Endothelial cell of umbilical vein (primary cell): Measurements from ENCODE around the gene INSYN2B.

Experiments used
- EZH2 ChIP-seq: IDR thresholded peaks from 2 replicates; pipeline ENCODE4 v1.6.1; 2012; ENCODE audit warnings: borderline replicate concordance, low read depth, mild to moderate bottlenecking, moderate library complexity, low read length, inconsistent platforms; ENCODE audit not compliant: severe bottlenecking
- POLR2A ChIP-seq: IDR thresholded peaks from 2 replicates; pipeline ENCODE4 v1.6.1; 2012; ENCODE audit warnings: low read depth, mild to moderate bottlenecking, control low read depth, low read length
- TF ChIP-seq, protein P1 (sequence below), 2 donors: IDR thresholded peaks; 1 replicate in 1 of 2; 2 replicates in 1 of 2; pipeline ENCODE4 v1.5.1; 2011; ENCODE audit warnings: low read length in 2 of 2, mild to moderate bottlenecking in 2 of 2, moderate library complexity in 2 of 2, control low read depth in 1 of 2, inconsistent platforms in 1 of 2, low read depth in 1 of 2; ENCODE audit not compliant: insufficient read depth in 1 of 2; ENCODE audit errors: extremely low read depth in 1 of 2

DNA sequence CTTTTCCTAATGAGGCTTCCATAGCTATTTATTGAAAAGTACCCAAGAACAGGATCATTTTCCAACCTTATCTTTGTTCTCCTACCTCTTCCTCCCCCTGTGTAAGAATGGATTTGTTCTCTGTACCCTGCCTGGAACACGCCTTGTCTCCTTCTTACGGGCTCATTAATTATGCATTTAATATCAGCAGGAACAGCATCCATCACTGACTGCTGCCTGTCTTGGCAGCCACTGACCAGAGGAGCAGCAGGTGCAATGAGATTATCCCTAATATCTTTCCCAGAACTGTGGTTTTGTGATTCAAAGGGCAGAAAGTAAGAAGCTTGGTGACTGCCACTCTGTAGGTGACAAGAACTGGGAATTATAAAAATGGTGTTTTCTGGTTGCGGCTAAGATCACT lies 19.3 kb upstream of the INSYN2B start:
- TF ChIP-seq EZH2 (no peak), POLR2A (no peak)
- TF ChIP-seq, protein P1, sequence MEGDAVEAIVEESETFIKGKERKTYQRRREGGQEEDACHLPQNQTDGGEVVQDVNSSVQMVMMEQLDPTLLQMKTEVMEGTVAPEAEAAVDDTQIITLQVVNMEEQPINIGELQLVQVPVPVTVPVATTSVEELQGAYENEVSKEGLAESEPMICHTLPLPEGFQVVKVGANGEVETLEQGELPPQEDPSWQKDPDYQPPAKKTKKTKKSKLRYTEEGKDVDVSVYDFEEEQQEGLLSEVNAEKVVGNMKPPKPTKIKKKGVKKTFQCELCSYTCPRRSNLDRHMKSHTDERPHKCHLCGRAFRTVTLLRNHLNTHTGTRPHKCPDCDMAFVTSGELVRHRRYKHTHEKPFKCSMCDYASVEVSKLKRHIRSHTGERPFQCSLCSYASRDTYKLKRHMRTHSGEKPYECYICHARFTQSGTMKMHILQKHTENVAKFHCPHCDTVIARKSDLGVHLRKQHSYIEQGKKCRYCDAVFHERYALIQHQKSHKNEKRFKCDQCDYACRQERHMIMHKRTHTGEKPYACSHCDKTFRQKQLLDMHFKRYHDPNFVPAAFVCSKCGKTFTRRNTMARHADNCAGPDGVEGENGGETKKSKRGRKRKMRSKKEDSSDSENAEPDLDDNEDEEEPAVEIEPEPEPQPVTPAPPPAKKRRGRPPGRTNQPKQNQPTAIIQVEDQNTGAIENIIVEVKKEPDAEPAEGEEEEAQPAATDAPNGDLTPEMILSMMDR (IDR thresholded peaks at IDR 0.05; ENCODE audit: extremely low read depth in 1 of 2, insufficient read depth in 1 of 2, low read depth in 1 of 2, low read length in 2 of 2) = no peak
